RKO (cell line): ENCODE data around the gene CLK4.

Source experiments
- DNase-seq: peaks from one replicate; pipeline ENCODE4 v3.0.0-alpha.2; 2016; ENCODE audit warnings: low spot score

The CLK4 gene

DNA sequence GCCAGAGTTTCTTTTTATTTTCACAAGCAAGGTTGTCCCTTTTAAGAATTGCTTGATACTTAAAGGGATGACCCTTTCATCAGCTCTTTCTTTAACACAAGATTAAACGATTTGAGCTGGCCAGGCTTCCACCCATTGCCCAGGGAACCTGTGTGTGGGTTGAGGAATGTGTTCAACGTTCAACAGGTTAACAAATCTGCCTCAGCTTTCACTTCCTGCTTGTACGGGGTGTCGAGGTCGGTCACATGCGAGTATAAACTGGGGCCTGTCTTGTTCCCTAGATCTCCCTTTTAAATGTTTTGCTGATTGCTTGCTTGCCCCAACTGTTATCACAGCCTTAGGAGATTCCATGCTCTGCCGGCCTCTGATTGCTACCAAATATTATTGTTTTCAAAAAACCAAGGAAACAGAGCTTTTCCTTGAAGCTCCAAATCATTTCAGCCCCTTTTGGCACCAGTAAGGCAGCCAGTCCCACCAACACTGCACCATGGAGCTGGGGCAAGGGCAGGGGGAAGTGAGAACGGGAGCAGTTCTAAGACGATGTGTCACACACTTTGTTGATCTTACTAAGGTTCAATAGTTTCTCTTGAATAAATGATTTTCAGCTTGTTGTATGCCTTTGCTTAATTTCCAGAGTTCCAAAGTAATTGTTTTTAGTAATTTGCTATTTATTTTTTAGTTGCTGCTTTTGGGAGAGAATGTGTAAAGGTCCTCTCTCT lies 10.7 kb upstream of the CLK4 start:
- no peak for DNase-seq

DNA sequence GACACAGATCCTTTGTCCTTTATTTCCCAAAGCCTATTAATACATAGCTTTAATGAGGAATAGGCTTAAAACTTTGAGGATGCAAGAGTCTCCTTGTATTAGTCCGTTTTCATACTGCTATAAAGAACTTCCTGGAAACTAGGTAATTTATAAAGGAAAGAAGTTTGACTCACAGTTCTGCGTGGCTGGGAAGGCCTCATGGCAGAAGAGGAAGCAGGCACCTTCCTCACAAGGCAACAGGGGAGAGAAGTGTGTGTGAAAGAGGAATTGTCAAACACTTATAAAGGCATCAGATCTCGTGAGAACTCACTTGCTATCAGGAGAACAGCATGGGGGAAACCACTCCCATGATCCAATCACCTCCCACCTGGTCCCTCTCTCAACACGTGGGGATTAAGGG lies 5.4 kb upstream of the CLK4 start:
- DNase-seq, result no peak

DNA sequence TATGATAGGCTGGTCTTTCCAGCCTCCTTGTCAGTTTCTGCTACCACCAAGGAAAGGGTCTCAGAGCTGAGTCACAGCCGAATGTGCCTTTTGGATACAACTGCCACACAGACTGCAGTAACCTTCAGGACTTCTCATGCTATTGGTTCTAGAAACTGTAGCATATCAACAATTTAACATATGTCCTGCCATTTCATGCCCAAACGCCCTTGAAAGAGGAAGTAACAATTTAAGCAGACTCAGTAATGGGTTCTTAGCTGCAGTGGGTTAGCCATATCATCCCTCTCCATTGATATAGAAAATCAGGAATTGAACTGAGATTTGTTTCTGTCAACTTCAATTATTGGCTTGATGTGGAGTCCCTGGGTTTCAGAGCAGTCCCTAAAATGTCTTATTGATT lies 4.1 kb upstream of the CLK4 start:
- no peak for DNase-seq

DNA sequence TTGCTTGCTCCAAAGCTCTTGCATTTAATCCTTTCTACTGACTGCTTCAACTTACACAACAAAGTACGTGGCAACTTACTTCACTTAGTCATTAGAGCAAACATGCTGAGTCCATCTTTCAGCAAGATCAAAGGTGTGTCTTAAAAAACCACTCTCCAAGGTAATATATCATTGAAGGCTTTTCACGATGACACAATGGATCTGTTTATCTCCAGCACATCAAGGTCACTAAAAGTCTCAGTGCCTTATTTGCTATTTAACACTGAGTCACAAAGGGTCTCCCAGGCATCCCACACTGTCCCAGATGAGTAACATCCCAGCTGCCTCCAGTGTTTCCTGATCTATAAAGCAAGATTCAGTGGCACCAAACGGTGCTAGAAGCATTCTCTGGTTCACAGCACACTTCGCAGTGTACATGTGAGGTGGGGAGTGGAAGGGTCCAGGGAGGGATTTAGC lies 3.7 kb upstream of the CLK4 start:
- DNase-seq, result peak; percentile 25

DNA sequence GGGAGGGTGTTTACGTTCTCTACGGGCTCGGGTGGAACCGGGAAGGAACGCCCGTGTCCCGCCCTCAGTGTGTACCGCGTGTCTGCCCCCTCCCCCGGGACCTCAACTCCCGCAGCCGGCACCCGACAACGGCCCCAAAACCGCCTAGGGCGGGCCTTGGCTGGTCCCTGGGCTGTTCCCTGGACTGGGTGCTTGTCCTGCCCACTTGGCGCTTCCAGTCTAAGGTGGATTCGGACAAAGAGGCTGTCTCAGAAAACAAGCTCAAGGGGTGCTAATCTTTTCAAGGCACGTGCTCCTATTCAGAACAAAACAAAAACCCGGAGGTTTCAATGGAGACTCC lies 379 bp upstream of the CLK4 start:
- DNase-seq, result no peak

DNA sequence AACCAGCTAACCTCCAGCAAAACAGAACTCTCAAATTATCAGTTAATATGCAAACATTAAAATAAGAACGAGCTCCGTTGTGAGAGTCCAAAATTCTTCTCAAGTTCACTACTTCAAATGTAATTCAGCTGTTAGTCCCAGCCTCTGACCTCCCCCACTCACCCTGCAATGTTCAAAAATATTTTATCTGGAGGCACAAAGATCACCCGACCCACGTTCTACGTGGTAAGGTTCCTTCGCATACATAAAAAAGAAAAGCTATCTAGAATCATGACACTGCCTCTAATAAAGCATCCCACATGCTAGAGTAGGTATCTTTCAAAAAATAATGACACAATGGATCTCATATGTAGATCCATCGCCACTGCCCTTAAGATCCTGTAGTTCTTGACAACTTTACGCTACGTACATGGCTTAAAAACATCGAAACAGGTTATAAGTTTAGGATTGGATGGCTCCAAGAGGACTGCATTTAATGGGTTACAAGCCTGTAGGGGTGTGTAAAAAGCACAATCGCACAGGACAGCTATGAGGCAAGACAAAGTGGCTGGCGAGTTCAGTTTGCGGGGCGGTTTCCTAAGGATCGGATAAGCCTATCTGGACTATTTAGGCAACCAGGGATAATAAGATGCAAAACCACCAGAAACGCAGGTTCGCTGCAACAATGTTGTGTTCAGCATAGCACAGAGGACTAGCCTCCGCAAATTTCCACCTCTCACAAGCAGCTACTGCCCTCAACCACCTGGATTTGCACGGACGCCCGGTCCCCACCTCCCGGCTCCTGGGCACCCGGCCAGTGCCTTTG lies 969 bp downstream of the CLK4 start:
- DNase-seq, result peak; percentile 61

DNA sequence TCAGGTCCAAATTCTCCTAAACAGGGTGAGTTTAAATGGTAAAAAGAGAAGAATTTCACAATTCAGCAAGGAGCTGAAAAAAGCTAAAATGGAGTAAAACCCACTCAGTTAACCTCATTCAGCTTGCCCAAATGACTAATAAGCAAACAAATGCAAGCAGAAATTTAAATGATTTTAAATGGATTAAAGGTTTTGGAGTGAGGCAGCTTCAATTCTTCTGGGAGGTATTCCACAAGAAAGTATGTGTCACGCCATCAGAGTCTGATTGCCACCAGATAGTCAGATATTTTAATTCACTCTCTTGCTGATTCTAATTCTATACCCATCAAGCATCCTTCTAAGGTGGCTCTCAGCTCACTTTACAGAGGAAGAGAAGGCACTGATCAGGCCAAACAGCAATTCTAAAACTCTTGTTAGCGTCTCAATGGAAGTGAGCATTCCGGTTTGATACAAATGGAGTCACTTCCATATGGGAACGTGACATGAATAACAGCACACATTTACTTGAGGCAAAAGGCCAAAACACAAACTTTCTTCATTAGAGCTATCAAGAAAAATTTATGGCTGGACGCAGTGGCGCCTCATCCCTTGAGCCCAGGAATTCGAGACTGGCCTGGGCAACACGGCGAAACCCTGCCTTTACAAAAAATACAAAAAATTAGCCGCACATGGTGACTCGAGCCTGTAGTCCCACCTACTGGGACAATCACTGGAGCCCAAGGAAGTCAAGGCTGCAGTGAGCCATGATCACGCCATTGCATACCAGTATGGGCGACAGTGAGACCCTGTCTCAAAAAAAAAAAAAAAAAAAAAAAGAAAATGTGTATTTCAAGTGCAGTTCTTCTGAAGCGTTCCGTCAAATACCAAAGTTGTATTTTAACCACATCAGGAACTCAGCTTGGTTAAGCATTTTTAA lies 2.0 kb downstream of the CLK4 start:
- peak; percentile 59 for DNase-seq

DNA sequence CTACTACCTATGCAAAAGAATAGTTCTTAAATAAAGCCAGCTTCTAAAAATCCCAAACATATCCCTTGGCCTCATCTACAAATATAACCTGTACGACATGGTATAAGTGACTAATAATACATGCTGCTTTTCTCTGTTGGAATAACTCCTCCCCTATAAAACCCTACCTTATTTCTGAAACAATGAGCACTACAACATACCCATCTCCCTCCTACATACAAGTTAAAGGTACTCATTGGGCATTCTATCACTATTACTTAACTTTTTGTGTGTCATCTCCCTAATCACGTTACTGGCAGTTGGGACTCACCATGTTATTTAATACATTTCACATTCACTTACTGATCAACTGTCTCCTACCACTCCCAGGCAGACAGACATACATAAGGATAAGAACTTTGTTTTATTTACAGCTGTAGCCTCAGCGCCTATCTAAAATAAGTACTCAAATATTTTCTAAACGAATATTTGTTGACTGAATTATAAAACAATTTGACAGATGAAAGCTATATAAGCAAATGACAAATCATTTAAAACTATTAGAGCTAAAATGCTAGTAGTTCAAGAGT lies 4.1 kb downstream of the CLK4 start:
- no peak for DNase-seq

DNA sequence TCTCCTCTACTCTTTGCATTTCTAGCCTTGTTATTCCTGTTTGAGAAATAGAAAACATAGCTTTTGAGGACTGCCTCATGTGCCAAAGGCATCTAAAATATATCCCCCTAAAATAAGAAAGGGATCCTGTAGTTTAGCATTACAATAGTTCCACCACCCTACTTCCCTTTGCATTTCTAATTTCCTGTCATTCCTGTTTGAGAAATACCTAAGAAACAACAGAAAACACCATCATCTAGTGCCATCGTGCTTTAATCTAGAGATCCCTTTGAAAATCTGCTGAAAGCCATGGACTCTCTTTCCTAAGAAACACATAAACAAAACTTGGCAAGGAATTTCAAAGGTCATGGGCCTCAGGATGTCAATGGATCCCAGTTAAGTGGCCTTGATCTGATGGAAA lies 7.5 kb downstream of the CLK4 start:
- DNase-seq, result no peak

DNA sequence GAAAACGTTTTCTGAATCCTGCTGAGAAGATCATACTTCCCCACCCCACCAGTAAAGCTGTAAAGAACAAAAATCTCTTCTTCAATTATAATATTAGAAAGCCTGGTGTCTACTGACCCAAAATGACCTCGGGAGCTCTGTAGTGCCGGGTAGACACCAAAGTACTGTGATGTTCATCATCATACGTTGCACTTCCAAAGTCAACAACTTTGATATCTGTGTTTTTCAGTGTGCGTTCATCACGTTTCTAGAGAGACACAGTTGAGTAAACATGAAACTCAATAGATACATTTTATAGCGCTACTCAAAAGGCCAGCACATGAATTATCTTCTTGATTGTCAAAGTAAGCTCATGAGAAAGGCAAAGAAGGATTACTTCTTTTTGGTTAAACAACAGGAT lies 14.6 kb downstream of the CLK4 start:
- DNase-seq, result no peak

DNA sequence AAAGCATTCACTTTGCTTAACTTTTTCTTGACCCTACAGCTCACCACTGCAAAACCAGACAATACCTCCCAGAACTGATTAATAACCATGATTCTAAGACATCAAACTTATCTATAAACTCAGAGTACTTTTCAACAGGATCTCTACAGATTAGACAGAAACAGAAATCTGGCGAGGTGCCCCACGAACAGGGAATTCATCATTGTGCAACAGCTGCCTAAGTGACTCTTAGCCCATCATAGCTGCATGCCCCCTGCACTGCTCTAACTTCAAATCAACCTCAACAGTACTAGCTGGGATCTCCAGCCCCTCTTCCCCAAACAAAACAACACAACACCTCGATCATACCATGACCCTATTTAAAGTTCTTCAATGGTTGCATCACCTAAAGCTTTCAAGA lies 20.6 kb downstream of the CLK4 start:
- no peak for DNase-seq

DNA sequence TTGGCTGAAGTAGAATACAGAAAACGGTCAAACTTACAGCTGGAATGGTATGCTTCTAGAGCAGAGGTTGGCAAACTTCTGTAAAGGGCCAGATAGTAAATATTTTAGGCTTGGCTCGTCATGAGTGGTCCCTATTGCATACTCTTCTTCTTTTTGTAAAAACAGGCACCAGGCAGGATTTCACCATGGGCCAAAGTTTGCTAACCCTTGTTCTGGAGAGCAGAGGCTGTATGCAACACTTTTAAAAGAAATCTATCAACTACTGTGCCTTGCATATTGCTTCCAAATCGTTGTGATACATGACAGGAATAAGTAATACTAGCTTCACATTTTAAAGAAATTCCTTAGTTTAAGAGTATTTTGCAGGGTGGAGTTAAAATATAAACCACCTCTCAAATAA lies 21.1 kb downstream of the CLK4 start:
- no peak for DNase-seq

DNA sequence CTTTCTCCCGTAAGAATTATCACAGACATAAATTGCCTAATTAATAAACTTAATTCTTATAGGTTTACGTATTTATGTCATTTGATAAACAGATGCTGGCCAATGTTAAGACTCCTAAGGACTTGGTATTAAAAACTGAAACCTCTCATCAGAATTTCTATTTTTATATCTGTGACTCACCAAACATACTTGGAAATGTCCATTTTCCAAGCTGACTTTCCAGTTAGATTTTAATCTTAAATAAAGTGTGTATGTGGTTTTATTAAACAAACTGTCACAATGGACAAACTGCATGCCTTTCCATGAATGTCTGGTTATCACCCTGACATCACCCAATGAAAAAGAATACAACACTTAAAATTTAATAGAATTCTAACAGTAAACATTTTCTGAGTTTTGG lies 24.1 kb downstream of the CLK4 start:
- DNase-seq, result no peak

DNA sequence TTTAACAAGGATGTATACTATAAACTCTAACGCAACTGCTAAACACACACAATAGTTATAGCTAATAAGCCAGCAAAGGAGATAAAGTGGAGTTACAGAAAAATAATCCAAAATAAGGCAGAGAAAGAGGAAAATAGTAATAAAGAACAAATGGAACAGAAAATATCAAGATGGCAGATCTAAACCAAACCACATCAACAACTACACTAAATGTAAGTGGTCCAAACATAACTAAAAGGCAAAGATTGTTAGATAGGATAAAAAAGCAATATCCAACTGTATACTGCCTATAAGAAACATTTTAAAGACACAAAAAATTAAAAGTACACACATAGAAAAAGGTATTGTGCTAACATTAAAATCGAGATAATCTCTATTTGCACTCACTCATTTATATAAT lies 31.1 kb downstream of the CLK4 start:
- no peak for DNase-seq

DNA sequence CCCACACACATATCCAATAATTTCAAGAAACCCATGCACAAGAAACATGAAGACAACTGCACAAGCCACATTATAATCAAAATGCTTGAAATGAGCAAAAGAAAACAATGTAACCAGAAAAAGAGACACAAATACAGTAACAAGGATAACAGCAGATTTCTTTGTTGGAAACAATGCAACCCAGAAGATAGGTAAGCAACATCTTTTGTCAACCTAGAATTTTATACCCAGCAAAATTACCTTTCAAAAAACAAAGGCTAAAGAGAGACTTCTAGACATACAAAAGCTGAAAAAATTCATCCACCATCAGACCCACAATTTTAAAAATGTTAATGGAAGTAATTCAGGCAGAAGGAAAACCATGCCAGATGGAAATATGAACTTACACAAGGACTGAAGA lies 31.7 kb downstream of the CLK4 start:
- DNase-seq, result no peak

DNA sequence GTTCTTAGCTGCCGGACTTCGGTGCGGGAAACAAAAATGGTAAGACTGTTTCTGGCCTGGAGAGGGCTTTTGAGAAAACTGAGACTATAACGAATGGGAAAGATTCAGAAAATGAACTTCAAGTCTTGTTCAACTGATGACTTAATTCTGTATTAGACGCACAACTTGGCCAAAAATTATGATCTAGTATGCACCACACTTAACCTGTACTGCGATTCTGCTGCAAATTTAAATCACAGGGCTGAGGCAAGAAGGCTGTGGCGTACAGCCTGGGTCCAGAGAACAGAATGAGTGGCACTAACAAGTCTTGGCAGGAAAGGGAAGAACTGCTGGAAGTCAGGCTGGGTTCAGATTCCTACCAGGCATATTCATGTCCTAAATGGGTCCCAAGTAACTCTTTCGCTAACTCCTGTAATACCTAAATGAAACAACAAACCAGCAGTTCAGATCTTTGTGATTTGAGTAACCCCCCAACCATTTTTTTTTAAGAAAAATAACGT lies 35.9 kb downstream of the CLK4 start:
- DNase-seq, result no peak

DNA sequence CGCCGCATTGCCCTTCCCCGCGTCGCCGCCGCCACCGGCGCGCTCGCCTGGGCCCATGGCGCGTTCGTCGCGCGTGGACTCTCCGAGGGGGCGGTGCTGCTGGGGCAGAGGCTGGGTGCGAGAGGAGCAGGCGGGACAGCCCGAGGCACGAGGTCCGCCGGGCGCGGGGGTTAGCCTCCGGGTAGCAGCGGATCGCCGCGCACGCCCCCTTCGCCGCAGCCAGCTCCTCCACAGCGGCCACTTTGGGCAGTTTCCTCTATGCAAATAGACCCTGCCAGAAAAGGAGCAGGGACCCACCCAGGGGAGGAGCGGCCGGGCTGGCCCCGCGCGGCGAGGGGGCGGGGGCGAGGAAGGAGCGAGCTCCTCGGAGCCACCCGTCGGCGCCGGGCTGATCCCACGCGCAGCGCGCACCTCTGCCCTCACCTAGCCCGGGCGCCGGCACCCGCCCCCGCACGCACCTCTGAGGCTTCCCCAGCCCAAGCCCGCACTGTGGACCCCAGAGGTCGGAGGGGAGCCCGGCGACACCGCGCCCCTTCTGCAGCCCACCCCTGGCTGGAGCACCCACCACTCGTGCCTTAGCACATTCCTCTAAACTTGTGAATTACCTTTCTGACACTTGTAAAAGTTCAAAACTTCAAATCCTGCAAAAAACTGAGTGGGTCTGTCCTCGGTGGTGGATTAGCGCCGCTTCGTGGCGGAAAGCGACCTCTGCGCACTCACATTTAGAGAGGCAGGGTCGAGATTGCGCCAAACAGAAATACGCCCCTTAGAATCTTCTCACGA lies 36.5 kb downstream of the CLK4 start, which contains the start of gene COL23A1:
Gene COL23A1 (minus strand): TSS at position 253 of the 783 bp plus-strand sequence.
- no peak for DNase-seq

DNA sequence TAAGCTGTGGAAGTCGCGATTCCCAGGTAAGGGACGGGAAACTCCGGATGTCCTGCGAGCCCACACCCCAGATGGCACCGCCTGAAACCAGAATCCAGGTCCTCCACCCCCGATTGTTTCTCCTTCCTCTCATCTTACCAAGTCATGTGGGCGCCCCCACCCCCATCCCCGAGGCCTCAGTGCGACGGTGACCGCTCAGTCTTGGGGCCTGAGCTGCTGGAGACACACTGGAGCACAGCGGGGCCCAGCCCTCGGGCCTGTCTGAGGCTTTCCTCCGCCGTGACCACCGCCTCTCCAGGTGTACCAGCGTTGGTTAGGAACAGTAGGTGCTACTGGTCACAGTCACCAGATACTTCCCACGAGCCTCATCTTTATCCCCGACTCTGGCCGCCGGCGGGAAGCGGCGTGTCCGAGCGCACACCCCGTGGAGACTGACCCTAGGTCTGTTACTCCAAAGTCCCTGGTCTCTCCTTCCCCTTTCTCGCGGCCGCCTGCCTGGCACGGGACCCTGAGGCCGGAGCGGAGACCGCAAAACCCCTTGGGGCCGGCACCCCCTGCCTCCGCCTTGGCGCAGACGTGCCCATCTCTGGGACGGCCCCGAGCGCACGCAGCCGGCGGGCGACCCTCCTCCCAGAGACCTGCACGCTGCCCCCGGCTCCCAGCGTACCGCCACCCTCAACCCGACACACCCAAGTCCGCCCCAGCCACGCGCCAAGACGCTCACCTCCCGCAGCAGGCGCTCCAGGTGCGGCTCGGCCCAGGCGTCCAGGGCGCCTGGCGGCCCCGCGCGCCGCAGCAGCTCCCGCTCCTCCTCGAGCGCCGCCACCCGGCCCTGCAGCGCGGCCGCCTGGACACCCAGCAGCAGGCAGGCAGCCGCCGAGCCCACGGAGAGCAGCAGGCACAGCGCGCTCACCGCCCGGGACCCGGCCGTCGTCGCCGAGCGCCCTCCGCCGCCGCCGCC lies 37.4 kb downstream of the CLK4 start:
- DNase-seq, result no peak

DNA sequence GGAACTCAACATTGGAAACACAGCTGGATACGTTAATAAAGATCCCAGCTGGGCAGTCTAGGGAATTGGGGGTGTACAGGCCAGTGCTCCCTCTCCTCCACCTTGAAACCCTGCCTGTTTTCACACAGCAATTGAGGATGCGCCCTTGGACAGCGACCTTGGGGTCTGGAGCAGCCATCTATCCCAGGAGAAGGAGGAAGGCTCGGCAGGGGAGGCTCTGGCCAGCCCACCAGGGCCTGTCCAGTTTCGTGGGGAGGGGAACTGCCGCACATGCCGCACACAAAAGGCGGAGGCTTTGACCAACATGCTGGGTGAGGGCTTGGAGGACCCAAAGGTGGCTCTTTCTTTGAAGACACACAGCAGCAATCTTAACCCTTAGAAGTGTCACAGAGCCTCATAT lies 38.1 kb downstream of the CLK4 start:
- no peak for DNase-seq
